Muscle layer of duodenum (tissue), 2 donors: ENCODE measurements around the gene TRMT13.
"Not testable (repeated sequence)": the region's sequence is repeated elsewhere in the genome, so short reads cannot be mapped to it uniquely, and the experiment has no call there.

Source experiments
- H3K27ac ChIP-seq: one replicate; pipeline ENCODE4 v1.7.0; 2013; ENCODE audit warnings: mild to moderate bottlenecking, low read length
- H3K27me3 ChIP-seq: one replicate; pipeline ENCODE4 v1.7.0; 2013; ENCODE audit warnings: low read depth, mild to moderate bottlenecking, control low read depth, low read length
- H3K36me3 ChIP-seq, 2 donors: one replicate each; pipeline ENCODE4 v1.7.0; 2013; ENCODE audit warnings: low read length in 2 of 2, control low read depth in 1 of 2, mild to moderate bottlenecking in 1 of 2; ENCODE audit not compliant: insufficient read depth in 2 of 2, control insufficient read depth in 1 of 2
- H3K4me1 ChIP-seq, 2 donors: one replicate each; pipeline ENCODE4 v1.7.0; 2013; ENCODE audit warnings: low read length in 2 of 2, mild to moderate bottlenecking in 2 of 2, control low read depth in 1 of 2, moderate library complexity in 1 of 2; ENCODE audit not compliant: insufficient read depth in 2 of 2, control insufficient read depth in 1 of 2
- H3K4me3 ChIP-seq, 2 donors: one replicate each; pipeline ENCODE4 v1.7.0; 2013; ENCODE audit warnings: low read length in 2 of 2, low read depth in 1 of 2, mild to moderate bottlenecking in 1 of 2
- H3K9me3 ChIP-seq, 2 donors: one replicate each; pipeline ENCODE4 v1.7.0; 2013; ENCODE audit warnings: low read length in 2 of 2, control low read depth in 1 of 2, mild to moderate bottlenecking in 1 of 2; ENCODE audit not compliant: control insufficient read depth in 1 of 2
- donor health status: healthy.

Gene TRMT13

GRCh38 chr1:100164216-100164615 is 31.3 kb downstream of the TRMT13 start:
- H3K36me3 ChIP-seq = no peaks in the 10 kb centered on the region
- H3K27ac ChIP-seq = no peak overlapping the region
- H3K4me1 ChIP-seq = no peaks in the 10 kb centered on the region
- H3K9me3 ChIP-seq = no peaks in the 10 kb centered on the region
- no peaks in the 10 kb centered on the region for H3K27me3 ChIP-seq
- H3K4me3 ChIP-seq = no peak overlapping the region

DNA sequence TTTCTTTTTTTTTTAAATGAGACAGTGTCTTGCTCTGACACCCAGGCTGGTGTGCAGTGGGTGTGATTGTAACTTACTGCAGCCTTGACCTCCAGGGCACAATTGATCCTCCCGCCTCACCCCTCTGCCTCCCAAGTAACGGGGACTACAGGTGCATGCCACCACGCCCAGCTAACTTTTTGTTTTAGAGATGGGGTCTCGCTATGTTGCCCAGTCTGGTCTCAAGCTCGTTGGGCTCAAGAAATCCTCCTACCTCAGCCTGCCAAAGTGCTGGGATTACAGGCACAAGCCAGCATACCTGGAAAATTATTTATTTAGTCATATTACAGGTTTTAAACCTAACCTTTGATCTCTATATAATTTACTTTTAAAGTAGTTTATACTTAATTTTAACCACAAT is 31.7 kb downstream of the TRMT13 start:
- Histone ChIP-seq H3K36me3 (no peaks in the 10 kb centered on the region), H3K9me3 (no peaks in the 10 kb centered on the region), H3K27ac (no peak overlapping the region), H3K4me1 (no peaks in the 10 kb centered on the region), H3K27me3 (no peaks in the 10 kb centered on the region), H3K4me3 (no peak overlapping the region)

DNA sequence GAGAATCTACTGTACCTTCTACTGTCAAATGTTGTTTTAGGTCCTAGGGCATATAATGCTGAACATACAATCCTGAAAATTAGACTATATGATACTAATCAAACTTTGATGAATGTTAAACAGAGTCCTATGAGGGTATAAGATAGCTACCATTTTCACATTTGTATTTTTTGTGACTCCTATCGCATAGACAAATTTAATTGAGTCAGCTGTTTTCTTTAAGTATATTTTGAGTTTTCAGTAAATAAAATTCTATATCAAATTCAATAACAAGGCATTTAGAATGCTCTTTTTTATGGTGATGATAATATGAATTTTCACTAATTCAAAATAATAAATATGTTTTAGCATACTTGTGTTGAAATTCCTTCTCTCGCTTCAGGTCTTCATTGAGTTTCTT is 35.1 kb downstream of the TRMT13 start:
- Histone ChIP-seq H3K27me3 (no peaks in the 10 kb centered on the region), H3K36me3 (no peaks in the 10 kb centered on the region), H3K4me3 (no peak overlapping the region), H3K4me1 (no peaks in the 10 kb centered on the region), H3K27ac (no peak overlapping the region), H3K9me3 (no peaks in the 10 kb centered on the region)

DNA sequence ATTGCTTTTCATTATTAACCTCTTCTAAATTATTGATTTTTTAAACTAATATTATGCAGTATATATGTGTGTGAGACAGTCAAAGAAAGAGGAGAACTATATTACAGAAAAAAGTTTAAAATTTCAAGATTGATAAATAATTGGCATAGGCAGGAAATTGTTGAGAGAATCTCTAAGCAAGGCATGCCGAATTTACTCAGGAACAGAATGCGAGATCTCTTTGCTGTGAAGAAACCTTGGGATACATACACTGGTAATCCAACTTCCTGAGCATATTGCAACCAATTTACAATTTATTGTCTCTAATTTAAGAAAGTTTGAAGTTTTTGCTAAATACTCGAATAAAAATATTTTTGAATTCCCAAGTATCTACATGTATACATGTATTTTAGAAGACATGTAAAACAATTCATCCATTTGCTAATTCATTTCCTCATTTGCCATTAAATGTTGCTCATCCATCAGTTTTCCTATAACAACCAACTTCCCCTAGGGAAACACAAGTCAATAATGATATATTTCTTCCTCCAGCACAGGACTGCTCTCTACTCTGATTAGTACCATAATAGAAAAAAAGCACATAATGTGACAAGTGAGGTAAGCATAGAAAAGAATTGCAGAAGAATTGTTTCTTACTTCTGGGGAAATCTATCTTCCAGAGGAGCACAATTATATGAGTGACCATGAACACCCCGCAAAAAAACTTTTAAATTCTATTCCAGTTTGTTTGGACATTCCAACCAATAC is 44.5 kb downstream of the TRMT13 start:
- Histone ChIP-seq H3K27ac (no peak overlapping the region), H3K9me3 (no peaks in the 10 kb centered on the region), H3K4me3 (no peak overlapping the region), H3K4me1 (no peaks in the 10 kb centered on the region), H3K36me3 (no peaks in the 10 kb centered on the region), H3K27me3 (no peaks in the 10 kb centered on the region)

GRCh38 chr1:100178091-100178490 is 45.1 kb downstream of the TRMT13 start, which contains the start of gene LRRC39:
LRRC39 (minus strand) TSS chr1:100178256; CDS start chr1:100168516, 9,740 bp downstream.
- Histone ChIP-seq H3K9me3 (no peaks in the 10 kb centered on the region), H3K36me3 (no peaks in the 10 kb centered on the region), H3K4me3 (no peak within 1 kb of the TSS), H3K27ac (no peak within 1 kb of the TSS), H3K4me1 (no peaks in the 10 kb centered on the region), H3K27me3 (no peaks in the 10 kb centered on the region)

- no peak overlapping the region for H3K4me3 ChIP-seq
- H3K36me3 ChIP-seq = no peaks in the 10 kb centered on the region
- no peak overlapping the region for H3K27ac ChIP-seq
- peaks cover 0 to 7% of the 10 kb centered on the region in 2 donors for H3K9me3 ChIP-seq
- H3K4me1 ChIP-seq = peaks cover 0 to 6% of the 10 kb centered on the region in 2 donors
- no peaks in the 10 kb centered on the region for H3K27me3 ChIP-seq
Measured at GRCh38 chr1:100183370-100183769, 50.4 kb downstream of the TRMT13 start.

DNA sequence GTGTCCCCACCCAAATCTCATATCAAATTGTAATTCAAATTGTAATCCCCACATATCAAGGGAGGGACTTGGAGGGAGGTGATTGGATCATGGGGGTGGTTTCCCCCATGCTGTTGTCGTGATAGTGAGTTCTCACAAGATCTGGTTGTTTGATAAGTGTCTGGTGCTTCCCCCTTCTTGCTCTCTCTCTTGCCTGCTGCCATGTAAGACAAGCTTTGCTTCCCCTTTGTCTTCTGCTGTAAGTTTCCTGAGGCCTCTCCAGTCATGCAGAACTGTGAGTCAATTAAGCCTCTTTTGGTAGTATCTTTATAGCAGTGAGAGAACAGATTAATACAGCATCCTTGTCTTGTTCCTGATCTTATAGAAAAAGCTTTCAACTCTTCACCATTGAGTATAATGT is 51.6 kb downstream of the TRMT13 start:
- Histone ChIP-seq H3K4me3 (no peak overlapping the region), H3K27ac (no peak overlapping the region), H3K9me3 (peaks cover 0 to 7% of the 10 kb centered on the region in 2 donors), H3K27me3 (no peaks in the 10 kb centered on the region), H3K4me1 (peaks cover 0 to 17% of the 10 kb centered on the region in 2 donors), H3K36me3 (no peaks in the 10 kb centered on the region)

DNA sequence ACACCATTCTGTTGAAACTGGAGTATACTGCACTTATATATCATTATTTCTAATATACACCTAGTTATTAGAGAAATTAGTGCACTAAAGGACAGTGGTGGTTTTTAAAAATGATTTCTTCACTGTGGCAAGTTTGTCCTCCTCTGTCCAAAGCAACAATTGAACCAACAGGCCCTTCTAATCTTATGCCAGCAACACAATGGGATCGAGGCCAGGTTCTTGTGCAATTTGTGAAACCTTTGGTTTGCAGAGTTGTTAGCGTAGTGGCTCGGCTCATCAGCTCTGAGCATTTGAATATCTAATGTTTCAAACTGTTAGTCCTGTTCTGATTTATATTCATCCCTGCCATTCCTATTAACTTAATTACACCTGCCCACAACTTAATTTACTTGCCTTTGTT is 54.9 kb downstream of the TRMT13 start:
- Histone ChIP-seq H3K4me3 (no peak overlapping the region), H3K36me3 (peaks cover 0 to 5% of the 10 kb centered on the region in 2 donors), H3K27me3 (no peaks in the 10 kb centered on the region), H3K4me1 (peaks cover 0 to 18% of the 10 kb centered on the region in 2 donors), H3K27ac (no peak overlapping the region), H3K9me3 (peaks cover 0 to 7% of the 10 kb centered on the region in 2 donors)

- no peaks in the 10 kb centered on the region for H3K27me3 ChIP-seq
- no peak overlapping the region for H3K4me3 ChIP-seq
- H3K27ac ChIP-seq = no peak overlapping the region
- peaks cover 0 to 18% of the 10 kb centered on the region in 2 donors for H3K4me1 ChIP-seq
- peaks cover 0 to 5% of the 10 kb centered on the region in 2 donors for H3K36me3 ChIP-seq
- H3K9me3 ChIP-seq = peaks cover 0 to 4% of the 10 kb centered on the region in 2 donors
Measured at GRCh38 chr1:100188617-100189016, 55.7 kb downstream of the TRMT13 start.

- Histone ChIP-seq H3K27ac (no peak overlapping the region), H3K9me3 (no peaks in the 10 kb centered on the region), H3K4me1 (no peaks in the 10 kb centered on the region), H3K4me3 (no peak overlapping the region), H3K36me3 (peaks cover 18 to 27% of the 10 kb centered on the region in 2 donors), H3K27me3 (no peaks in the 10 kb centered on the region)
Measured at GRCh38 chr1:100198596-100198995, 65.6 kb downstream of the TRMT13 start.

DNA sequence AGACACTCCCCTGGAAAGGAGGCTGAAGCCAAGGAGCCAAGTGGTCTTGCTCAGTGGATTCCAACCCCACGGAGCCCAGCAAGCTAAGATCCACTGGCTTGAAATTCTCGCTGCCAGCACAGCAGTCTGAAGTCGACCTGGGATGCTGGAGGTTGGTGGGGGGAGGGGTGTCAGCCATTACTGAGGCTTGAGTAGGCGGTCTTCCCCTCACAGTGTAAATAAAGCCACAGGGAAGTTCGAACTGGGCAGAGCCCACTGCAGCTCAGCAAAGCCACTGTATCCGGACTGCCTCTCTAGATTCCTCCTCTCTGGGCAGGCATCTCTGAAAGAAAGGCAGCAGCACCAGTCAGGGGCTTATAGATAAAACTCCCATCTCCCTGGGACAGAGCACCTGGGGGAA is 67.1 kb downstream of the TRMT13 start:
- H3K9me3 ChIP-seq, H3K4me3 ChIP-seq, H3K27ac ChIP-seq, H3K27me3 ChIP-seq, H3K4me1 ChIP-seq: not testable (repeated sequence)
- peaks cover 18 to 27% of the 10 kb centered on the region in 2 donors for H3K36me3 ChIP-seq
